Nephron progenitor cell (in vitro differentiated cells): ENCODE results near the gene TCF7L2.

Experiments
- DNase-seq: peaks from one replicate; pipeline ENCODE4 v3.0.0; 2021
- H3K27ac Mint-ChIP-seq: 2 replicates; pipeline ENCODE4 v1.8.0; 2021; ENCODE audit warnings: mild to moderate bottlenecking, moderate library complexity, mixed read lengths
- H3K27me3 Mint-ChIP-seq: 2 replicates; pipeline ENCODE4 v1.8.0; 2021; ENCODE audit warnings: mild to moderate bottlenecking, low read depth, mixed read lengths; ENCODE audit not compliant: poor library complexity
- H3K36me3 Mint-ChIP-seq: 2 replicates; pipeline ENCODE4 v1.8.0; 2021; ENCODE audit warnings: low read depth, mixed read lengths
- H3K4me1 Mint-ChIP-seq: 2 replicates; pipeline ENCODE4 v1.8.0; 2021; ENCODE audit warnings: mixed read lengths
- H3K4me3 Mint-ChIP-seq: 2 replicates; pipeline ENCODE4 v1.8.0; 2021; ENCODE audit warnings: mild to moderate bottlenecking, moderate library complexity, mixed read lengths
- H3K9me3 Mint-ChIP-seq: 2 replicates; pipeline ENCODE4 v1.8.0; 2021; ENCODE audit warnings: mild to moderate bottlenecking, moderate library complexity, mixed read lengths
- TF ChIP-seq, protein P1 (sequence below): fragments of 200-600 bp; sonication (generic); IDR thresholded peaks from 2 replicates; pipeline ENCODE4 v1.5.0; 2021; ENCODE audit warnings: antibody characterized with exemption

Gene TCF7L2

DNA sequence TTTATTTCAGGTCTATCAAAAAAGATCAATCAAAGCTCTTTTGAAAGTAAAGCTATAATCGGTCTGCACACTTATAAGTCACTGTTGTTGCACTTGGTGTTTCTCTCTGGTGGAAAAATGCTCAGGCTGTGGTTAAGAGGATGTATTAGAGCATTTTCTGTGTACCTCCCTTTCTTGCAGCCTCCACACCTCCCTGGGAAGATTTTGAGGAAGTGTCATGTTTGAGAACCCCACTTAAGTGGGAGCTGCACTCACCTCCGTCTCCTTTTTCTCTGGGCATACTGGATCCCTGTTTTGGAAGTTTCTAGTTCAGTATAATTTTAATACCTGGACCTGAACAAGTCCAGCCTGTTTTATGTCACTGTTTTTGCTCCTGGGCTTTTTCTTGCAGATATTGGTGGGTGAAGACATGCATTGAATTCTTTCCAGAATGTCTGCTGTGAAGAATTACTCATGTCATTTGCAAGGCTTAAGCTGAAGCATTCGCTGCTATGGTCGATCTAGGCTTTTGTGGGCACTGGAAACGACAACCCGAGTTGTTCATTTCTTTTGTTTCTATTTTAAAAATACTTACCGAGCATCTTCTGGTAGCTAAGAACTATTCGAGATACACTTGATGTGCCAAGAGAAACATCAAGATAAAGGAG is 36.6 kb downstream of the TCF7L2 start:
- Mint-ChIP-seq H3K9me3 (no peaks in the 10 kb centered on the region), H3K4me3 (no peak overlapping the region), H3K27ac (no peak overlapping the region), H3K36me3 (peaks cover 17% of the 10 kb centered on the region), H3K27me3 (peaks cover 6% of the 10 kb centered on the region), H3K4me1 (peaks cover 71% of the 10 kb centered on the region)
- DNase-seq, result no peak
- TF ChIP-seq, protein P1, sequence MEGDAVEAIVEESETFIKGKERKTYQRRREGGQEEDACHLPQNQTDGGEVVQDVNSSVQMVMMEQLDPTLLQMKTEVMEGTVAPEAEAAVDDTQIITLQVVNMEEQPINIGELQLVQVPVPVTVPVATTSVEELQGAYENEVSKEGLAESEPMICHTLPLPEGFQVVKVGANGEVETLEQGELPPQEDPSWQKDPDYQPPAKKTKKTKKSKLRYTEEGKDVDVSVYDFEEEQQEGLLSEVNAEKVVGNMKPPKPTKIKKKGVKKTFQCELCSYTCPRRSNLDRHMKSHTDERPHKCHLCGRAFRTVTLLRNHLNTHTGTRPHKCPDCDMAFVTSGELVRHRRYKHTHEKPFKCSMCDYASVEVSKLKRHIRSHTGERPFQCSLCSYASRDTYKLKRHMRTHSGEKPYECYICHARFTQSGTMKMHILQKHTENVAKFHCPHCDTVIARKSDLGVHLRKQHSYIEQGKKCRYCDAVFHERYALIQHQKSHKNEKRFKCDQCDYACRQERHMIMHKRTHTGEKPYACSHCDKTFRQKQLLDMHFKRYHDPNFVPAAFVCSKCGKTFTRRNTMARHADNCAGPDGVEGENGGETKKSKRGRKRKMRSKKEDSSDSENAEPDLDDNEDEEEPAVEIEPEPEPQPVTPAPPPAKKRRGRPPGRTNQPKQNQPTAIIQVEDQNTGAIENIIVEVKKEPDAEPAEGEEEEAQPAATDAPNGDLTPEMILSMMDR, result no peak

DNA sequence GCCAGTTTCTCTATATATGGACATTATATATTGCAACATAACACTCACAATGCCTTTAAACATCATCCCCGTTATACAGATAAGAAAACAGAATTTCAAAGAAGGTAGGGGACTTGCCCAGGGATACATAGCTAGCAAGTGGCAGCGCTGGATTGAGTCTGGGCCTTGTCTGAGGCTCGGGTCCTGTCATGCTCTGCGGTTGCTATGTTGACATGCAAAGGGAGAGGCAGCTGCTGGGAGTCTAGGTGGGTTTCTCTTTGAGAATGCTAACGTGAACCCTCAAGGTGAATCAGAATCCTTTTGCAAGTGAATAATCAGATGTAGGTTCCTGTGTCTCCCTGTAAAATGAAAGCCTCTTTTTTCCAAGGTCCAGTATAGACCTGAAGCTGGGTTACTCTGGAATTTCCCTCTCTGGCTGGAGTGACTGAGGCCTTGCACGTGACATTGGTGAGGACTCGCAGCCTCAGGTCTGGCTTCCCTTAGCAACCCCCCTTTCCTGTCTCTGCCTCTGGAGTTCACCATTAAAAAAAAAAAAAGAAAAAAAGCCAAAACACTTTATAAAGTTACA is 38.9 kb downstream of the TCF7L2 start:
- H3K9me3 Mint-ChIP-seq, result no peaks in the 10 kb centered on the region
- H3K36me3 Mint-ChIP-seq, result peaks cover 19% of the 10 kb centered on the region
- DNase-seq, result no peak
- peaks cover 12% of the 10 kb centered on the region for H3K27me3 Mint-ChIP-seq
- peaks cover 51% of the 10 kb centered on the region for H3K4me1 Mint-ChIP-seq
- H3K27ac Mint-ChIP-seq, result peak overlapping the region; percentile 29
- TF ChIP-seq, protein P1, result no peak
- H3K4me3 Mint-ChIP-seq, result no peak overlapping the region

DNA sequence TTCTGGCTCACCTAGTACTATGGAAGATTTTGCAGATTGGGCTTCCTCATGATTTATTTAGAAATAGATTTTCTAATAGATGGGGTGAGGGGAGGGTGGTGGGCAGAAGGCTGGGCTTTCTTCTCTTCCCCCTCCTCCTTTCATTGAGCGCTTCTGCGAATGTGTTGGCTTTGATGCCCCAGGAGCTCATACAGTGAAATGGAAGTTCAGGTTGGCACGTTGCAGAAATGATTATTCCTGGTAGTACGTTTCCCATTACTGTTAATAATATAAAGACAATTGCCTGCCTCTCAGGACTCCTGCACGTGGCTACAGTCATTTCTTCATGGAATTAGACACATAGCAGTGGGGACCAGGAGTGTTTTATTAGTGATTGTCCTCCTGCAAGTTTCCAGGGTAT is 39.8 kb downstream of the TCF7L2 start:
- H3K4me3 Mint-ChIP-seq, result no peak overlapping the region
- H3K4me1 Mint-ChIP-seq, result peaks cover 47% of the 10 kb centered on the region
- H3K36me3 Mint-ChIP-seq, result peaks cover 24% of the 10 kb centered on the region
- TF ChIP-seq, protein P1, result no peak
- no peak overlapping the region for H3K27ac Mint-ChIP-seq
- no peaks in the 10 kb centered on the region for H3K9me3 Mint-ChIP-seq
- H3K27me3 Mint-ChIP-seq, result peaks cover 12% of the 10 kb centered on the region
- no peak for DNase-seq

DNA sequence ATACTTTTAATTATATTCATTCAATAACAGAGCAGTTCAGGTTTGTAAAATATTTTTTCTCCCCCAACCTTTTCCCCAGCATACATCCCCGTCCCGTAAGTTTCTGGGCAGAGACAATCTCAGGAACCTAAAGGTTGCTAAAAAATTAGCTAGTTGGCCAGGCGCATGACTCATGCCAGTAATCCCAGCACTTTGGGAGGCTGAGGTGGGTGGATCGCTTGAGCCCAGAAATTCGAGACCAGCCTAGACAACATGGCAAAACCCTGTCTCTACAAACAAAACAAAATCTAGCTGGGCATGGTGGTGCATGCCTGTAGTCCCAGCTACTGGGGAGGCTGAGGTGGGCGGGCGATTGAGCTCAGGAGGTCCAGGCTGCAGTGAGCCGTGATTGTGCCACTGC is 40.2 kb downstream of the TCF7L2 start:
- Mint-ChIP-seq H3K27ac (no peak overlapping the region), H3K4me1 (peaks cover 45% of the 10 kb centered on the region), H3K9me3 (no peaks in the 10 kb centered on the region), H3K36me3 (peaks cover 27% of the 10 kb centered on the region), H3K4me3 (no peak overlapping the region), H3K27me3 (peaks cover 12% of the 10 kb centered on the region)
- DNase-seq, result no peak
- TF ChIP-seq, protein P1, result no peak

DNA sequence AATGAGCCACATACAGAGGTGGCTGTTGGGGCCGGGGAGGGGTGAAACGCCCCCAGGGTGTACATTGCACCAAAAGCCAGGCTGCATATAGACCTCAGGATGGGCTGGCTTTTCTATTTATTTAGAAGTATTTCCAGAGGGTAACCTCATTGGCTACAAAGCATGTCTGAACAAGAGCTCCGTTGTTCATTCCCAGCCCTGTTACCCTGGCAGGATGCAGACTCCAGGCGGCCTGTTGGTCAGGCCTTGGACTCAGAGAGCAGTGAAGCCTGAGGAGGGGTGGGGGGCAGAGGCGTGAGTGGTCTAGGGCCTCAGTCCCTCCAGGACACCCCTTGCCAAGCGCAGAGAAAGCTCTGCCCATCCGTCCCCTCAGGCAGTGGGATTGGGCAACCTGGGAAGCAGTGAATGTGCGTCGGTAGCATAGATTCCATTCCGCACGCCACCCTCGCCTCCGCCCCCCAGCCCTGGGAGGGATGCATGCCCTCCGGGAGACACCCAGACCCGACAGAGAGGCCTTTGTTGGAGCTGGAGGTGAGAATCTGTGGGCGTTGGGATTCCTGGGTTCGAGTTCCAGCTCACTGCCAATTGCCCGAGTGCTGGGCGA is 41.9 kb downstream of the TCF7L2 start:
- TF ChIP-seq, protein P1, result no peak
- peaks cover 15% of the 10 kb centered on the region for H3K27me3 Mint-ChIP-seq
- H3K36me3 Mint-ChIP-seq, result peaks cover 39% of the 10 kb centered on the region
- no peak overlapping the region for H3K4me3 Mint-ChIP-seq
- DNase-seq, result no peak
- no peak overlapping the region for H3K27ac Mint-ChIP-seq
- peaks cover 43% of the 10 kb centered on the region for H3K4me1 Mint-ChIP-seq
- H3K9me3 Mint-ChIP-seq, result no peaks in the 10 kb centered on the region

DNA sequence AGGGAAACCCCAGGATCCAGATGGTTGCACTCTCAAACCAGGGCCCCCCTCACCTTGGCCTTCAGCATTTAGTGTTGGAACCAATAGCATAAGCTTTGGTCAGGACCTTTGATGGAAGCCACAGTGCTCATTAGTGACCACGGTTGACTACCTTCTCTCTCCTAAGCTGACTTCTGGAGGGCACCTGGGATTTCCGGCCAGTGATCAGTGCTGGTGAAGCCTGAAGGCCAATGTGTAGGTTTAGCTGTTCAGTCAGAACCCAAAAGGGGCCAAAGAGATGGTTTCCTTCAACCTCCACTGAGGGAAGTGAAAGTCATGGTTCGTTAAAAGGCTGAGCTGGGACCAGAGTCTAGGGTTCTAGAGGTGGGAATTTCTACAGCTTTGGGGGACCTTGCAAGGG is 46.4 kb downstream of the TCF7L2 start:
- no peak for DNase-seq
- Mint-ChIP-seq H3K27ac (no peak overlapping the region), H3K27me3 (peaks cover 11% of the 10 kb centered on the region), H3K4me1 (peaks cover 51% of the 10 kb centered on the region), H3K9me3 (no peaks in the 10 kb centered on the region), H3K36me3 (peaks cover 34% of the 10 kb centered on the region), H3K4me3 (no peak overlapping the region)
- TF ChIP-seq, protein P1, result no peak
